DOHH2 (cell line): ENCODE measurements around the gene TNS1.

Source experiments
- H3F3A ChIP-seq: fragments of 200-600 bp; sonication (generic), shearing (Covaris generic); 2 replicates; pipeline ENCODE4 v1.6.0; 2016; ENCODE audit warnings: antibody characterized with exemption, mild to moderate bottlenecking; ENCODE audit not compliant: control insufficient read depth, insufficient read depth
- H3K27ac ChIP-seq: fragments of 200-600 bp; sonication (generic); 2 replicates; pipeline ENCODE4 v1.5.1; 2014; ENCODE audit warnings: low read depth, mild to moderate bottlenecking, low read length, moderate library complexity
- H3K27me3 ChIP-seq: fragments of 200-600 bp; sonication (generic); 2 replicates; pipeline ENCODE4 v1.6.1; 2014; ENCODE audit warnings: mild to moderate bottlenecking, low read length, mixed read lengths; ENCODE audit not compliant: control insufficient read depth
- H3K36me3 ChIP-seq: fragments of 200-600 bp; sonication (generic); 2 replicates; pipeline ENCODE4 v1.6.1; 2014; ENCODE audit warnings: mild to moderate bottlenecking, low read length, moderate library complexity, mixed read lengths; ENCODE audit not compliant: control insufficient read depth
- H3K4me1 ChIP-seq: fragments of 200-600 bp; sonication (generic); 2 replicates; pipeline ENCODE4 v1.6.1; 2014; ENCODE audit warnings: mild to moderate bottlenecking, low read length, mixed read lengths; ENCODE audit not compliant: control insufficient read depth
- H3K4me2 ChIP-seq: fragments of 200-600 bp; sonication (generic); 2 replicates; pipeline ENCODE4 v1.6.0; 2014; ENCODE audit warnings: mild to moderate bottlenecking, low read length, moderate library complexity
- H3K4me3 ChIP-seq: fragments of 200-600 bp; sonication (generic); 2 replicates; pipeline ENCODE4 v1.5.1; 2014; ENCODE audit warnings: mild to moderate bottlenecking, low read length, mixed read lengths
- H3K79me2 ChIP-seq: fragments of 200-600 bp; sonication (generic); 2 replicates; pipeline ENCODE4 v1.6.1; 2014; ENCODE audit warnings: mild to moderate bottlenecking, low read length, mixed read lengths; ENCODE audit not compliant: control insufficient read depth
- H3K9me2 ChIP-seq: fragments of 200-600 bp; sonication (generic); replicated peaks from 2 replicates; pipeline ENCODE4 v1.6.1; 2014; ENCODE audit warnings: mild to moderate bottlenecking, low read length, mixed read lengths; ENCODE audit not compliant: control insufficient read depth
- H3K9me3 ChIP-seq: fragments of 200-600 bp; sonication (generic); 2 replicates; pipeline ENCODE4 v1.6.1; 2014; ENCODE audit warnings: antibody characterized with exemption, low read length, mixed read lengths; ENCODE audit not compliant: control insufficient read depth, insufficient read depth
- H4K20me1 ChIP-seq: fragments of 200-600 bp; sonication (generic); 2 replicates; pipeline ENCODE4 v1.6.0; 2014; ENCODE audit warnings: low read depth, mild to moderate bottlenecking, antibody characterized with exemption, low read length, moderate library complexity; ENCODE audit not compliant: control insufficient read depth, insufficient read depth
- CTCF ChIP-seq: fragments of 200-600 bp; sonication (generic); IDR thresholded peaks from one replicate; pipeline ENCODE4 v1.5.1; 2014; ENCODE audit warnings: antibody characterized with exemption, mild to moderate bottlenecking, low read depth, low read length; ENCODE audit not compliant: poor library complexity, severe bottlenecking
- EZH2phosphoT487 ChIP-seq: fragments of 200-600 bp; sonication (generic); IDR thresholded peaks from 2 replicates; pipeline ENCODE4 v1.6.1; 2017; ENCODE audit warnings: borderline replicate concordance, mild to moderate bottlenecking, antibody characterized with exemption, low read length, moderate library complexity, mixed read lengths

The TNS1 gene

GRCh38 chr2:217830061-217830460 is 172.7 kb downstream of the TNS1 start:
- Histone ChIP-seq H3K79me2 (no peaks in the 10 kb centered on the region), H3K9me3 (no peaks in the 10 kb centered on the region), H3F3A (no peaks in the 10 kb centered on the region), H3K27ac (no peak overlapping the region), H3K27me3 (no peaks in the 10 kb centered on the region), H3K36me3 (no peaks in the 10 kb centered on the region), H3K4me1 (no peaks in the 10 kb centered on the region), H3K4me2 (no peak overlapping the region), H3K9me2 (no peaks in the 10 kb centered on the region), H4K20me1 (no peaks in the 10 kb centered on the region), H3K4me3 (no peak overlapping the region)
- TF ChIP-seq CTCF (no peak), EZH2phosphoT487 (no peak)

- Histone ChIP-seq H3K9me2 (no peaks in the 10 kb centered on the region), H3K36me3 (no peaks in the 10 kb centered on the region), H3K4me3 (no peak overlapping the region), H4K20me1 (no peaks in the 10 kb centered on the region), H3K79me2 (no peaks in the 10 kb centered on the region), H3K4me1 (no peaks in the 10 kb centered on the region), H3K4me2 (no peak overlapping the region), H3K9me3 (no peaks in the 10 kb centered on the region), H3K27ac (no peak overlapping the region), H3K27me3 (no peaks in the 10 kb centered on the region), H3F3A (no peaks in the 10 kb centered on the region)
- TF ChIP-seq CTCF (no peak), EZH2phosphoT487 (no peak)
Measured at GRCh38 chr2:217829420-217829819, 173.4 kb downstream of the TNS1 start.

GRCh38 chr2:217828336-217828735 is 174.5 kb downstream of the TNS1 start:
- Histone ChIP-seq H4K20me1 (no peaks in the 10 kb centered on the region), H3K36me3 (no peaks in the 10 kb centered on the region), H3K9me2 (no peaks in the 10 kb centered on the region), H3K4me3 (no peak overlapping the region), H3K9me3 (no peaks in the 10 kb centered on the region), H3K79me2 (no peaks in the 10 kb centered on the region), H3K27ac (no peak overlapping the region), H3K4me2 (no peak overlapping the region), H3K27me3 (no peaks in the 10 kb centered on the region), H3F3A (no peaks in the 10 kb centered on the region), H3K4me1 (no peaks in the 10 kb centered on the region)
- TF ChIP-seq EZH2phosphoT487 (no peak), CTCF (no peak)
